Vagina (tissue), 2 donors: ENCODE data around the gene MYH7B.

Source experiments
- CTCF ChIP-seq, 3 experiments: fragments of 450-650 bp in 2 of 3; fragments of 200-600 bp in 1 of 3; sonication (generic) in 1 of 3; IDR thresholded peaks; one replicate each; pipeline ENCODE4 v1.5.1; 2017 to 2019; ENCODE audit warnings: antibody characterized with exemption in 3 of 3, mild to moderate bottlenecking in 2 of 3, moderate library complexity in 2 of 3
- POLR2A ChIP-seq, 2 donors: fragments of 450-650 bp; IDR thresholded peaks; one replicate each; pipeline ENCODE4 v1.6.1; 2017; ENCODE audit warnings: antibody characterized with exemption in 2 of 2, mild to moderate bottlenecking in 2 of 2, moderate library complexity in 2 of 2
- POLR2AphosphoS5 ChIP-seq, 2 donors: sonication (generic); formaldehyde crosslinking; IDR thresholded peaks; one replicate each; pipeline ENCODE4 v1.9.0; 2017; ENCODE audit warnings: antibody characterized with exemption in 2 of 2, mild to moderate bottlenecking in 2 of 2, low read depth in 1 of 2; ENCODE audit not compliant: insufficient read depth in 1 of 2

DNA sequence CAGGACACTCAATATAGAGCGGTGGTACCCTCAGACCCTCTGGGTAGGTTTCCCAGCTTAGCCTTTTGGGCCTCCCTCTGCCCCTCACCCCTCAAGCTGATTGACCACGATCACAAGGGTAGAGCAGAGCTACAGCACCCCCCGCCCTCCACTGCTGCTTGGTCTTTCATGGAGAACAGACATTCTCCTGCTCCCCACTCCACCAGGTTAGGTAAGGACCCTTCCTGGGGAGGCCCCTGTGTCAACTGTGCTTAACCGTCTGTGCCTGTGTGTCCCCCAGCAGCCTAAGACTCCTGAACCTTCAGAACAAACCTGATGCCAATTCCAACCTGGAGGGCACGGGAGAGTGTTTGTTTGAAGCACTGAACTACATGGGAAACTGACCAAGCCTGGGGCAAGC lies 11.8 kb downstream of the MYH7B start:
- TF ChIP-seq POLR2A (IDR thresholded peaks at IDR 0.05) (no peak), CTCF (IDR thresholded peaks at IDR 0.05) (no peak), POLR2AphosphoS5 (IDR thresholded peaks at IDR 0.05; ENCODE audit: insufficient read depth in 1 of 2, low read depth in 1 of 2) (no peak)
